ENCODE results near the gene ALDH1A1.

ALDH1A1 gene

DNA sequence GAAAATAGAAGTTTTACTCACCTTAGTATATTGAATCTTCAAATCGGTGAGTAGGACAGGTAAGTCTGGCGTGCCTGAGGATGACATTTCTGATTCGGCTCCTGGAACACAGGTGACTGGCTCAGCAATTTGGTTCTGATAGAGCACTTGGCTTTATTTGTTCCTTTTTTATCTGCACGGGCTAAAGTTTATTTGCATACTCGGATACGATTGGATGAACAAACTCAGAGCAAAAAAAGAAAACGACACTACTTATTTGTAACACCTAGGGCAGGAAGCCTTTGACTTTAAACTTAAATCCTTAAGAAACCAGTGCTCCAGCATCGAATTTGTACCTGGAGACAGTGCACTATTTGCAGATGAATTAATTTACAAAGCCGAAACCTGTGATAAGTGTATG lies at the start of gene ALDH1A1:
ALDH1A1 (minus strand) TSS at position 140 of the 400 bp plus-strand sequence; CDS start at position 87, 53 bp downstream.
- Histone ChIP-seq H3K27ac (ENCODE audit: low read depth, low read length) (no peak within 1 kb of the TSS), H3K9ac (ENCODE audit: low read length) (no peak within 1 kb of the TSS), H3K27me3 (ENCODE audit: control insufficient read depth, insufficient read depth, low read length) (no peaks in the 10 kb centered on the region), H3K4me1 (ENCODE audit: control insufficient read depth, insufficient read depth, low read length) (peaks cover 2% of the 10 kb centered on the region; the same call in 1 of the 2 replicates), H3K36me3 (ENCODE audit: control insufficient read depth, insufficient read depth, low read length) (no peaks in the 10 kb centered on the region), H3K9me3 (ENCODE audit: control insufficient read depth, insufficient read depth, low read depth, low read length) (no peaks in the 10 kb centered on the region), H3K4me3 (ENCODE audit: low read depth, low read length) (no peak within 1 kb of the TSS)

- H3K9ac ChIP-seq (ENCODE audit: low read length) = no peak overlapping the region
- H3K27me3 ChIP-seq (ENCODE audit: control insufficient read depth, insufficient read depth, low read length) = no peaks in the 10 kb centered on the region
- no peaks in the 10 kb centered on the region for H3K36me3 ChIP-seq (ENCODE audit: control insufficient read depth, insufficient read depth, low read length)
- no peak overlapping the region for H3K4me3 ChIP-seq (ENCODE audit: low read depth, low read length)
- no peak overlapping the region for H3K27ac ChIP-seq (ENCODE audit: low read depth, low read length)
- no peaks in the 10 kb centered on the region for H3K4me1 ChIP-seq (ENCODE audit: control insufficient read depth, insufficient read depth, low read length)
- H3K9me3 ChIP-seq (ENCODE audit: control insufficient read depth, insufficient read depth, low read depth, low read length) = no peaks in the 10 kb centered on the region
These were observed 49.0 kb upstream of the ALDH1A1 start for GRCh38 chr9:73001860-73002259.

DNA sequence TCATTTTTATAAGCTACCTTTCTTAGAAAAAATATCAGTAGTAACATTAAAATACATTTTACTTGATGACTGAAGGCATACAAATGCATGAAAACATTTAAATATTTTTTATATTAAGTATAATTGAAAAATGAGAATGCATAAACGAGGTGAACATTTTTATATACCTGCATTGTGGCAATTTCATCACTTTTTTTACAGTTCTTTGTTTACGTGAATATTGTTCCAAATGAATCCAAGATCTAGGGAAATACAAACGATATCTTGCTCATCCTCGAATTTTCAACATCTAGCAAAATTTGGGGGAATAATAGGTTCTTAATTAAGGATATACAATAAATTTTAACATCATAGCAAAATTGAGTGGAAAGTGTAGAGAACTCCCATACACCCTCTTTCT lies 45.5 kb upstream of the ALDH1A1 start:
- H3K4me3 ChIP-seq (ENCODE audit: low read depth, low read length) = no peak overlapping the region
- H3K9me3 ChIP-seq (ENCODE audit: control insufficient read depth, insufficient read depth, low read depth, low read length) = no peaks in the 10 kb centered on the region
- no peak overlapping the region for H3K27ac ChIP-seq (ENCODE audit: low read depth, low read length)
- H3K27me3 ChIP-seq (ENCODE audit: control insufficient read depth, insufficient read depth, low read length) = no peaks in the 10 kb centered on the region
- H3K36me3 ChIP-seq (ENCODE audit: control insufficient read depth, insufficient read depth, low read length) = no peaks in the 10 kb centered on the region
- no peak overlapping the region for H3K9ac ChIP-seq (ENCODE audit: low read length)
- H3K4me1 ChIP-seq (ENCODE audit: control insufficient read depth, insufficient read depth, low read length) = no peaks in the 10 kb centered on the region

DNA sequence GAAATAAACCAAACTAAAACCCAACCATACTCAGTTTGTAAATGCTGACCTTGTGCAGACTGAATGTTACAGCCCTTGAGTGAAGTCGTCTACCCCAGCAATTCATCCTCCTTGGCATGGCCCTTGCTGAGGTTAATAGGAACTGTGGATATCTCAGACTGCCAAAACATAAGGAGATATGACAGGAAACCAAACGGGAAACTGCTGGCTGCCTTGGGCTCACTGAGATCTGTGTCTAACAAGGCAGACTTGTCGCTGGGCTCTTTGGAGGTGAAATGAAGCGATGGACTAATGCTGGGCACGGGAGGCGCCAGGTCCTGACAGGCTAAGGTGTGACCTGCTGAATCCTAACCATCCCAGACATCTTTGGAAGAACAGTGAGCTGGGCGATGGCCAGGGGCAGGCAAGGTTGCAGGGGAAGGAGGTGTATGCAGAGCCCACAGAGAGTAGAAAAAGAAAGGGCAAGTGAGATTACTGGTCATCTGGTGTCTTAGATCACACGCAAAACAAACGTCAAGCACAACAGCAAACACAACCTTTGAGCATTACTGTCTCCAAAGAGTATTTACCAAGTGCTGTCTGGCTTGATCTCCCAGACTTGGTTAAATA lies 44.6 kb upstream of the ALDH1A1 start:
- Histone ChIP-seq H3K9ac (ENCODE audit: low read length) (no peak overlapping the region), H3K27ac (ENCODE audit: low read depth, low read length) (no peak overlapping the region), H3K4me3 (ENCODE audit: low read depth, low read length) (no peak overlapping the region), H3K4me1 (ENCODE audit: control insufficient read depth, insufficient read depth, low read length) (no peaks in the 10 kb centered on the region), H3K9me3 (ENCODE audit: control insufficient read depth, insufficient read depth, low read depth, low read length) (no peaks in the 10 kb centered on the region), H3K36me3 (ENCODE audit: control insufficient read depth, insufficient read depth, low read length) (no peaks in the 10 kb centered on the region), H3K27me3 (ENCODE audit: control insufficient read depth, insufficient read depth, low read length) (no peaks in the 10 kb centered on the region)

GRCh38 chr9:72996684-72997314 lies 43.9 kb upstream of the ALDH1A1 start:
- Histone ChIP-seq H3K27ac (ENCODE audit: low read depth, low read length) (no peak overlapping the region), H3K4me3 (ENCODE audit: low read depth, low read length) (no peak overlapping the region), H3K27me3 (ENCODE audit: control insufficient read depth, insufficient read depth, low read length) (no peaks in the 10 kb centered on the region), H3K9me3 (ENCODE audit: control insufficient read depth, insufficient read depth, low read depth, low read length) (no peaks in the 10 kb centered on the region), H3K9ac (ENCODE audit: low read length) (no peak overlapping the region), H3K4me1 (ENCODE audit: control insufficient read depth, insufficient read depth, low read length) (no peaks in the 10 kb centered on the region), H3K36me3 (ENCODE audit: control insufficient read depth, insufficient read depth, low read length) (no peaks in the 10 kb centered on the region)

DNA sequence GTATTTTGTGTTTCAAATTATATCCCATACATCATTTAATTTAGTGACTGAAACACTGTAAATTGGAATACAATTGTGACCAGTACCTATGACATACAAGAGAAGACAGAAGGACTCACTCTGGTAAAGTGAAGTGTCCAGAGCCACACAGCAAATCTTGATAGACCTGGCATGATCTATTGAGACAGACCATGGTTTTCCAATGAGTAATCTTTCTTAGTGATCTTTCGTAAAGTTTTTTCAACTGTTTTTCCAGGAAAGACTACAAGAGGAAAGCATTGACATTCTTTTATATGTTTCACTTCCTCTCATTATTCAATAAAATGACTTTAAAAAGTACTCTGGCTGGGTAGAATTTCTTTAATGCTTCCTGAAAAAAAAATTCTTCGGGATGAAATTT lies 43.3 kb upstream of the ALDH1A1 start:
- Histone ChIP-seq H3K27ac (ENCODE audit: low read depth, low read length) (no peak overlapping the region), H3K4me3 (ENCODE audit: low read depth, low read length) (no peak overlapping the region), H3K36me3 (ENCODE audit: control insufficient read depth, insufficient read depth, low read length) (no peaks in the 10 kb centered on the region), H3K9me3 (ENCODE audit: control insufficient read depth, insufficient read depth, low read depth, low read length) (no peaks in the 10 kb centered on the region), H3K27me3 (ENCODE audit: control insufficient read depth, insufficient read depth, low read length) (no peaks in the 10 kb centered on the region), H3K9ac (ENCODE audit: low read length) (no peak overlapping the region), H3K4me1 (ENCODE audit: control insufficient read depth, insufficient read depth, low read length) (no peaks in the 10 kb centered on the region)

GRCh38 chr9:72995131-72996024 lies 42.5 kb upstream of the ALDH1A1 start:
- H3K9me3 ChIP-seq (ENCODE audit: control insufficient read depth, insufficient read depth, low read depth, low read length) = no peaks in the 10 kb centered on the region
- no peak overlapping the region for H3K27ac ChIP-seq (ENCODE audit: low read depth, low read length)

GRCh38 chr9:72991772-72992171 lies 38.9 kb upstream of the ALDH1A1 start:
- no peak overlapping the region for H3K9ac ChIP-seq (ENCODE audit: low read length)
- H3K4me1 ChIP-seq (ENCODE audit: control insufficient read depth, insufficient read depth, low read length) = no peaks in the 10 kb centered on the region
- no peak overlapping the region for H3K4me3 ChIP-seq (ENCODE audit: low read depth, low read length)
- H3K9me3 ChIP-seq (ENCODE audit: control insufficient read depth, insufficient read depth, low read depth, low read length) = no peaks in the 10 kb centered on the region
- no peak overlapping the region for H3K27ac ChIP-seq (ENCODE audit: low read depth, low read length)
- no peaks in the 10 kb centered on the region for H3K27me3 ChIP-seq (ENCODE audit: control insufficient read depth, insufficient read depth, low read length)
- H3K36me3 ChIP-seq (ENCODE audit: control insufficient read depth, insufficient read depth, low read length) = no peaks in the 10 kb centered on the region

More at GRCh38 chr9:72995131-72996024, 42.5 kb upstream of the ALDH1A1 start:
- no peaks in the 10 kb centered on the region for H3K27me3 ChIP-seq (ENCODE audit: control insufficient read depth, insufficient read depth, low read length)
- H3K9ac ChIP-seq (ENCODE audit: low read length) = no peak overlapping the region
- no peaks in the 10 kb centered on the region for H3K4me1 ChIP-seq (ENCODE audit: control insufficient read depth, insufficient read depth, low read length)
- no peaks in the 10 kb centered on the region for H3K36me3 ChIP-seq (ENCODE audit: control insufficient read depth, insufficient read depth, low read length)
- no peak overlapping the region for H3K4me3 ChIP-seq (ENCODE audit: low read depth, low read length)

DNA sequence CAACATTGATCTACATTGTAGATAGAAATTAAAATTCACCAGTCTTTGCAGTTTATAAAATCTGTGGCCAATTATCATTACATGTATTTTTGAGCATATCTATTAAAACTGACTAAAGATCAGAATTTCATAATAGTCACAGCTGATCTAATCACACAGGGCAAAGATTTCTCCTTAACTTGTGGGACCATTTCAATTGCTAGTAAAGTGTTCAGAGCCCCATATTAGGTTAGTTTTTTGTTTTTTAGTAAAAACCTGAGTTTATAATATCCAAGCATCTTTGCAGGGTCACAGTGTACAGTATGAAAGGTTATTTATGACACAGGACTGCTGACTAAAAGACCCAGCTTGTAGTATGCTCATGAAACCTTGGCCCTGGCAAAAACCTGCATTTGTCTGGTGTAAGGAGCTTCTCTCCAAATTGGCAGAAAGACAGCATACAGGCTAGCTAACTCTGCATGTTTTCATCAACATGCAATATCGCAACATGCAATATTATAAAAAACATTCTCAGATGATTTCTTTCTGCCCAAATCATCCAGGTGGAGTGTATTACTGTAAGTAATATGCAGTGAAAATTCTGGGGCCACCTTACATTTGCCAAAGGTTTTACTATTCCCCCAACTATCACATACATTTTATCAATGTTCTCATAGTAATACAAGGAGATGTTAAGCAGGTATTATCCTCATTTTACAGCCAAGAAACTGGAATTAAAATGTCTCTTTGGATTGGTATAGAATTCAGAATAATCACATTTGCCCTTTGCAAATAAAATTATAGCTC lies 37.7 kb upstream of the ALDH1A1 start:
- Histone ChIP-seq H3K9ac (ENCODE audit: low read length) (no peak overlapping the region), H3K27ac (ENCODE audit: low read depth, low read length) (no peak overlapping the region), H3K36me3 (ENCODE audit: control insufficient read depth, insufficient read depth, low read length) (no peaks in the 10 kb centered on the region), H3K4me1 (ENCODE audit: control insufficient read depth, insufficient read depth, low read length) (no peaks in the 10 kb centered on the region), H3K27me3 (ENCODE audit: control insufficient read depth, insufficient read depth, low read length) (no peaks in the 10 kb centered on the region), H3K4me3 (ENCODE audit: low read depth, low read length) (no peak overlapping the region), H3K9me3 (ENCODE audit: control insufficient read depth, insufficient read depth, low read depth, low read length) (no peaks in the 10 kb centered on the region)

- Histone ChIP-seq H3K27ac (ENCODE audit: low read depth, low read length) (no peak overlapping the region), H3K27me3 (ENCODE audit: control insufficient read depth, insufficient read depth, low read length) (no peaks in the 10 kb centered on the region), H3K4me1 (ENCODE audit: control insufficient read depth, insufficient read depth, low read length) (no peaks in the 10 kb centered on the region), H3K9ac (ENCODE audit: low read length) (no peak overlapping the region), H3K36me3 (ENCODE audit: control insufficient read depth, insufficient read depth, low read length) (no peaks in the 10 kb centered on the region), H3K9me3 (ENCODE audit: control insufficient read depth, insufficient read depth, low read depth, low read length) (no peaks in the 10 kb centered on the region), H3K4me3 (ENCODE audit: low read depth, low read length) (no peak overlapping the region)
These were observed 33.8 kb upstream of the ALDH1A1 start for GRCh38 chr9:72986522-72987116.
